ENCODE measurements around the gene EML6. TPM values are rescaled to one million over a fixed set of nuclear protein-coding genes. Genes with fewer than 3 reads are reported as not detected.
"Not testable (repeated sequence)": the region's sequence is repeated elsewhere in the genome, so short reads cannot be mapped to it uniquely, and the experiment has no call there.

The EML6 gene
- total RNA-seq, 1 donor from 2014 or later = 0.89 TPM

- DNase-seq (ENCODE audit: low spot score) = no peak
- intact Hi-C loops (cut with DNase I) = no loop called here
- no peak for ATAC-seq
Measured at GRCh38 chr2:54834721-54835120, 111.3 kb downstream of the EML6 start.

- intact Hi-C loops (cut with DNase I) = no loop called here
- DNase-seq (ENCODE audit: low spot score) (no peak), ATAC-seq (no peak)
Measured at GRCh38 chr2:54836477-54836876, 113.0 kb downstream of the EML6 start.

- intact Hi-C loops (cut with DNase I) = no loop called here
- peak; percentile 79 for DNase-seq (ENCODE audit: low spot score)
- ATAC-seq = peak; percentile 87
Measured at GRCh38 chr2:54838585-54839035, 115.1 kb downstream of the EML6 start.

GRCh38 chr2:54839461-54840255 lies 116.2 kb downstream of the EML6 start:
- ATAC-seq (no peak), DNase-seq (ENCODE audit: low spot score) (no peak)
- intact Hi-C loops (cut with DNase I) = no loop called here

- intact Hi-C loops (cut with DNase I) = no loop called here
- ATAC-seq (no peak), DNase-seq (ENCODE audit: low spot score) (no peak)
Measured at GRCh38 chr2:54840559-54841468, 117.4 kb downstream of the EML6 start.

- intact Hi-C loops (cut with DNase I); DNase-seq (ENCODE audit: low spot score); ATAC-seq: not testable (repeated sequence)
Measured at GRCh38 chr2:54841500-54841899, 118.0 kb downstream of the EML6 start.

GRCh38 chr2:54845094-54845493 lies 121.6 kb downstream of the EML6 start:
- DNase-seq (ENCODE audit: low spot score) = no peak
- ATAC-seq = no peak
- intact Hi-C loops (cut with DNase I) = no loop called here

GRCh38 chr2:54845514-54845913 lies 122.1 kb downstream of the EML6 start:
- DNase-seq (ENCODE audit: low spot score) (no peak), ATAC-seq (no peak)
- intact Hi-C loops (cut with DNase I) = no loop called here

- intact Hi-C loops (cut with DNase I) = no loop called here
- ATAC-seq (no peak), DNase-seq (ENCODE audit: low spot score) (no peak)
Measured at GRCh38 chr2:54850171-54851122, 127.0 kb downstream of the EML6 start.

GRCh38 chr2:54853616-54854310 lies 130.3 kb downstream of the EML6 start:
- intact Hi-C loops (cut with DNase I) = no loop called here
- DNase-seq (ENCODE audit: low spot score) = no peak
- no peak for ATAC-seq

GRCh38 chr2:54855434-54855833 lies 132.0 kb downstream of the EML6 start:
- intact Hi-C loops (cut with DNase I) = no loop called here
- DNase-seq (ENCODE audit: low spot score) (no peak), ATAC-seq (no peak)

GRCh38 chr2:54858021-54858681 lies 134.7 kb downstream of the EML6 start:
- no peak for DNase-seq (ENCODE audit: low spot score)
- intact Hi-C loops (cut with DNase I) = no loop called here
- no peak for ATAC-seq

- ATAC-seq (no peak), DNase-seq (ENCODE audit: low spot score) (no peak)
- intact Hi-C loops (cut with DNase I) = no loop called here
Measured at GRCh38 chr2:54859416-54859815, 136.0 kb downstream of the EML6 start.

- DNase-seq (ENCODE audit: low spot score) (no peak), ATAC-seq (no peak)
- intact Hi-C loops (cut with DNase I) = no loop called here
Measured at GRCh38 chr2:54859997-54860701, 136.7 kb downstream of the EML6 start.

- ATAC-seq (no peak), DNase-seq (ENCODE audit: low spot score) (no peak)
- intact Hi-C loops (cut with DNase I) = no loop called here
Measured at GRCh38 chr2:54862229-54862628, 138.8 kb downstream of the EML6 start.

- intact Hi-C loops (cut with DNase I) = no loop called here
- DNase-seq (ENCODE audit: low spot score) (no peak), ATAC-seq (no peak)
Measured at GRCh38 chr2:54862742-54863141, 139.3 kb downstream of the EML6 start.

GRCh38 chr2:54863660-54864059 lies 140.2 kb downstream of the EML6 start:
- intact Hi-C loops (cut with DNase I) = no loop called here
- ATAC-seq (no peak), DNase-seq (ENCODE audit: low spot score) (no peak)
